H9 (cell line): ENCODE data around the gene MGAT4D. TPM values are rescaled to one million over a fixed set of nuclear protein-coding genes. Genes with fewer than 3 reads are reported as not detected.
A peak's percentile ranks its signal among the peaks of the same experiment; 100 is the strongest.

Experiments
- DNase-seq: peaks from one replicate; pipeline ENCODE4 v3.0.0-alpha.2; 2017
- H2AFZ ChIP-seq: one replicate; pipeline ENCODE4 v1.6.1; 2013; ENCODE audit warnings: mild to moderate bottlenecking, low read length, control low read depth, moderate library complexity
- H2AK5ac ChIP-seq: 2 replicates; pipeline ENCODE4 v1.6.1; 2013; ENCODE audit warnings: low read length, control low read depth, mixed read lengths; ENCODE audit not compliant: insufficient read length
- H2BK120ac ChIP-seq: one replicate; pipeline ENCODE4 v1.6.1; 2013; ENCODE audit warnings: low read depth, mild to moderate bottlenecking, low read length, control low read depth, inconsistent platforms; ENCODE audit not compliant: poor library complexity, severe bottlenecking
- H2BK12ac ChIP-seq: 2 replicates; pipeline ENCODE4 v1.6.1; 2013; ENCODE audit warnings: low read length, control low read depth, mixed read lengths, low read depth; ENCODE audit not compliant: insufficient read length
- H2BK15ac ChIP-seq: 2 replicates; pipeline ENCODE4 v1.6.1; 2013; ENCODE audit warnings: low read depth, low read length, control low read depth
- H2BK20ac ChIP-seq: one replicate; pipeline ENCODE4 v1.6.1; 2013; ENCODE audit warnings: low read depth, mild to moderate bottlenecking, low read length, control low read depth, inconsistent platforms; ENCODE audit not compliant: poor library complexity, severe bottlenecking
- H2BK5ac ChIP-seq: 2 replicates; pipeline ENCODE4 v1.6.1; 2013; ENCODE audit warnings: low read length, control low read depth, mixed read lengths; ENCODE audit not compliant: insufficient read length
- H3K14ac ChIP-seq: 2 replicates; pipeline ENCODE4 v1.6.1; 2013; ENCODE audit warnings: low read length, control low read depth; ENCODE audit not compliant: insufficient read depth
- H3K18ac ChIP-seq: 2 replicates; pipeline ENCODE4 v1.6.1; 2013; ENCODE audit warnings: low read depth, mild to moderate bottlenecking, mixed read lengths, low read length, control low read depth; ENCODE audit not compliant: insufficient read length
- H3K23ac ChIP-seq: 2 replicates; pipeline ENCODE4 v1.6.1; 2013; ENCODE audit warnings: low read length, control low read depth, mixed read lengths, low read depth; ENCODE audit not compliant: insufficient read length
- H3K23me2 ChIP-seq: 2 replicates; pipeline ENCODE4 v1.6.1; 2013; ENCODE audit warnings: low read depth, mild to moderate bottlenecking, mixed read lengths, low read length, control low read depth; ENCODE audit not compliant: insufficient read length, poor library complexity, severe bottlenecking
- H3K27ac ChIP-seq: 2 replicates; pipeline ENCODE4 v1.5.1; 2013; ENCODE audit warnings: low read length, control low read depth, mixed read lengths, low read depth; ENCODE audit not compliant: insufficient read length
- H3K27me3 ChIP-seq: 2 replicates; pipeline ENCODE4 v1.6.1; 2013; ENCODE audit warnings: low read length, control low read depth, inconsistent platforms; ENCODE audit not compliant: insufficient read depth
- H3K4ac ChIP-seq: 2 replicates; pipeline ENCODE4 v1.6.1; 2013; ENCODE audit warnings: low read depth, mild to moderate bottlenecking, control low read depth, inconsistent platforms, low read length, moderate library complexity
- H3K4me1 ChIP-seq: 2 replicates; pipeline ENCODE4 v1.6.1; 2013; ENCODE audit warnings: low read length, control low read depth, inconsistent platforms; ENCODE audit not compliant: insufficient read depth
- H3K4me2 ChIP-seq: 2 replicates; pipeline ENCODE4 v1.6.1; 2013; ENCODE audit warnings: low read length, control low read depth, mixed read lengths; ENCODE audit not compliant: insufficient read length, insufficient read depth
- H3K56ac ChIP-seq: 2 replicates; pipeline ENCODE4 v1.6.1; 2013; ENCODE audit warnings: low read depth, mild to moderate bottlenecking, mixed read lengths, low read length, control low read depth; ENCODE audit not compliant: insufficient read length
- H3K79me1 ChIP-seq: 2 replicates; pipeline ENCODE4 v1.6.1; 2013; ENCODE audit warnings: low read depth, mild to moderate bottlenecking, moderate library complexity, low read length, control low read depth, inconsistent platforms; ENCODE audit not compliant: insufficient read depth, poor library complexity, severe bottlenecking
- H3K79me2 ChIP-seq: 2 replicates; pipeline ENCODE4 v1.6.1; 2013; ENCODE audit warnings: low read length, control low read depth, inconsistent platforms; ENCODE audit not compliant: insufficient read depth
- H3K9ac ChIP-seq: 2 replicates; pipeline ENCODE4 v1.6.1; 2013; ENCODE audit warnings: low read length, control low read depth, mixed read lengths; ENCODE audit not compliant: insufficient read length; ENCODE audit errors: extremely low read depth
- H3K9me3 ChIP-seq: one replicate; pipeline ENCODE4 v1.6.1; 2013; ENCODE audit warnings: low read depth, low read length, inconsistent platforms; ENCODE audit not compliant: control insufficient read depth
- H3T11ph ChIP-seq: one replicate; pipeline ENCODE4 v1.6.1; 2013; ENCODE audit warnings: mild to moderate bottlenecking, low read length, control low read depth, inconsistent platforms
- H4K20me1 ChIP-seq: one replicate; pipeline ENCODE4 v1.6.1; 2013; ENCODE audit not compliant: control insufficient read depth, insufficient read length, insufficient read depth
- H4K5ac ChIP-seq: 2 replicates; pipeline ENCODE4 v1.6.1; 2013; ENCODE audit warnings: low read depth, mild to moderate bottlenecking, mixed read lengths, low read length, control low read depth; ENCODE audit not compliant: insufficient read length
- H4K8ac ChIP-seq: replicated peaks from 2 replicates; pipeline ENCODE4 v1.6.1; 2013; ENCODE audit warnings: low read length, control low read depth, mixed read lengths, low read depth; ENCODE audit not compliant: insufficient read length
- H4K91ac ChIP-seq: 2 replicates; pipeline ENCODE4 v1.6.1; 2013; ENCODE audit warnings: low read depth, mild to moderate bottlenecking, moderate library complexity, mixed read lengths, low read length, control low read depth; ENCODE audit not compliant: insufficient read length
- H3K27ac Mint-ChIP-seq, 3 experiments: 2 replicates in 2 of 3; 3 replicates in 1 of 3; pipeline ENCODE4 v1.8.0; 2020 to 2021; ENCODE audit warnings: mixed read lengths in 3 of 3, mild to moderate bottlenecking in 1 of 3, moderate library complexity in 1 of 3
- H3K27me3 Mint-ChIP-seq: 2 replicates; pipeline ENCODE4 v1.8.0; 2021; ENCODE audit warnings: low read depth, mild to moderate bottlenecking, moderate library complexity, mixed read lengths
- H3K36me3 Mint-ChIP-seq, 3 experiments: 2 replicates in 2 of 3; 3 replicates in 1 of 3; pipeline ENCODE4 v1.8.0; 2020 to 2021; ENCODE audit warnings: low read depth in 3 of 3, mixed read lengths in 3 of 3; ENCODE audit not compliant: insufficient read depth in 1 of 3
- H3K4me1 Mint-ChIP-seq, 2 experiments: 2 replicates each; pipeline ENCODE4 v1.8.0; 2020; ENCODE audit warnings: mixed read lengths in 2 of 2
- H3K4me3 Mint-ChIP-seq, 2 experiments: 2 replicates in 1 of 2; 3 replicates in 1 of 2; pipeline ENCODE4 v1.8.0; 2020 to 2021; ENCODE audit warnings: mild to moderate bottlenecking in 2 of 2, mixed read lengths in 2 of 2, moderate library complexity in 1 of 2
- H3K9me3 Mint-ChIP-seq, 2 experiments: 2 replicates in 1 of 2; 3 replicates in 1 of 2; pipeline ENCODE4 v1.8.0; 2020; ENCODE audit warnings: mild to moderate bottlenecking in 2 of 2, mixed read lengths in 2 of 2, moderate library complexity in 1 of 2
- WGBS: extraction: QIAGEN DNeasy Blood & Tissue Kit; methylation state at CpG from one replicate; pipeline ENCODE4 v1.1.7; 2013; ENCODE audit warnings: missing lambda C conversion rate, low lambda C conversion rate, mixed read lengths; ENCODE audit not compliant: insufficient read length; ENCODE audit errors: extremely low coverage; 5-methylcytosine and 5-hydroxymethylcytosine counted together
- long read RNA-seq: library from polyadenylated mRNA; unstranded; transcript quantifications from one replicate; pipeline ENCODE4 v2.0.0, GENCODE V29; 2020
- total RNA-seq: library from RNA; stranded (reverse); gene quantifications from 2 replicates; pipeline ENCODE4 v1.2.1, GENCODE V29; 2021
- TF ChIP-seq, protein P1 (sequence below): fragments of 200-600 bp; sonication (generic); conservative IDR thresholded peaks from 3 replicates; pipeline ENCODE4 v1.8.0; 2021; ENCODE audit warnings: antibody characterized with exemption, mild to moderate bottlenecking

MGAT4D gene
- not detected in 2 replicates for total RNA-seq
- long read RNA-seq: 0 reads

DNA sequence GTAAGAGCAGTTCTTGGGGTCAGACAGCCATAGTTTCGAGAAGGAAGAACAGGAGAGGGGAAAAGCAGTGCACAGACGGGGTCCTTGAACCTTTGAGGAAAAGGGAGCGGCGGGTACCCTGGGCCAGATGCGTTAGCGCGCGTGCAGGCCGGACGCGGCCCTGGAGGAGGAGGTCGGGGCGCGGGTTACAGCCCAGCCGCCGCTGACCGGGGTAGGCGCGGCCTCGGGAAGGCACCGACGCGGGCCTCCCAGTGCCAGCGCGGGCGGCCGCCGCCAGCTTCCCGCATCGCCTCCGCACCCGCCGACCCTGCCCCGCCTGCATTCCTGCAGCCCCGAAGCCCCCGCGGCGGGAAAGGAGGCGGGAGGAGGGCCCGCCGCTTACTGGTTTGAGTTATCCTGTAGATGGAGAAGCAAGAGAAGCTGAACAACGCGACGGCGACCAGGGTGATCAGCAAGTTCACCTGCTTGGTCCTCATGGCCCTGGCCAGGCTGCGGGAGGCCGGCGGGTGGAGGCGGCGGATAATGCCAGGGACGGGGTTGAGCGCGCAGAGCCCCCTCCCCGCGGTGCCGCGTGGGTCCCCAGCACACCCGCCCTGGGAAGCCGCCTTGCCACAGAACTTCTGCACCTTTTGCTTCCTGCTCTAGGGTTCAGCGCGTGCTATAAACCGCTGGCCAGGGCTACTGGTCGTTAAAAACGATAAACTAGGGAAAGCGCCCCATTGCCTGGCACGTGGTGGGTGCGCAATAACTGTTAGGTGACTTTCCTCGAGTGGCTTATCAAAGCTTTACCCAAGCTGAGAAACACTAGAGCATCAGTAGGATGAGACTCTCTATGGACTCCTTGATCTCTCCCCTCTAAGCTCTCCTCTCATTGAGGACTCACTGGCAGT is at the start of gene MGAT4D:
Gene MGAT4D, minus strand, starts transcription at position 547 of the 890 bp plus-strand sequence. Its CDS starts 71 bp downstream, at position 476.
- H2BK5ac ChIP-seq: no peak within 1 kb of the TSS
- H2BK15ac ChIP-seq: no peak within 1 kb of the TSS
- no peak within 1 kb of the TSS for H2AK5ac ChIP-seq
- peaks cover 68% of the 10 kb centered on the region for H3K27me3 Mint-ChIP-seq
- H3K27me3 ChIP-seq: peaks cover 22% of the 10 kb centered on the region; the same call in 1 of the 2 replicates
- peak within 1 kb of the TSS; percentile 59 to 72 for H3K4me3 Mint-ChIP-seq
- H3K4me1 Mint-ChIP-seq: peaks cover 3 to 4% of the 10 kb centered on the region in 2 experiments; a peak in 3 of 4 replicates
- peak within 1 kb of the TSS; percentile 40 for H3K18ac ChIP-seq
- no peaks in the 10 kb centered on the region for H3K79me2 ChIP-seq
- H3K4ac ChIP-seq: no peak within 1 kb of the TSS
- peak within 1 kb of the TSS; percentile 78 for H3K14ac ChIP-seq
- peak within 1 kb of the TSS; percentile 59 for H3K9ac ChIP-seq
- DNase-seq: peak; percentile 60
- H2AFZ ChIP-seq: peak within 1 kb of the TSS; percentile 85
- no peak within 1 kb of the TSS for H4K5ac ChIP-seq
- H2BK12ac ChIP-seq: no peak within 1 kb of the TSS
- TF ChIP-seq, protein P1, sequence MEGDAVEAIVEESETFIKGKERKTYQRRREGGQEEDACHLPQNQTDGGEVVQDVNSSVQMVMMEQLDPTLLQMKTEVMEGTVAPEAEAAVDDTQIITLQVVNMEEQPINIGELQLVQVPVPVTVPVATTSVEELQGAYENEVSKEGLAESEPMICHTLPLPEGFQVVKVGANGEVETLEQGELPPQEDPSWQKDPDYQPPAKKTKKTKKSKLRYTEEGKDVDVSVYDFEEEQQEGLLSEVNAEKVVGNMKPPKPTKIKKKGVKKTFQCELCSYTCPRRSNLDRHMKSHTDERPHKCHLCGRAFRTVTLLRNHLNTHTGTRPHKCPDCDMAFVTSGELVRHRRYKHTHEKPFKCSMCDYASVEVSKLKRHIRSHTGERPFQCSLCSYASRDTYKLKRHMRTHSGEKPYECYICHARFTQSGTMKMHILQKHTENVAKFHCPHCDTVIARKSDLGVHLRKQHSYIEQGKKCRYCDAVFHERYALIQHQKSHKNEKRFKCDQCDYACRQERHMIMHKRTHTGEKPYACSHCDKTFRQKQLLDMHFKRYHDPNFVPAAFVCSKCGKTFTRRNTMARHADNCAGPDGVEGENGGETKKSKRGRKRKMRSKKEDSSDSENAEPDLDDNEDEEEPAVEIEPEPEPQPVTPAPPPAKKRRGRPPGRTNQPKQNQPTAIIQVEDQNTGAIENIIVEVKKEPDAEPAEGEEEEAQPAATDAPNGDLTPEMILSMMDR: no peak
- H3K27ac Mint-ChIP-seq: no peak within 1 kb of the TSS; a peak in 1 of 7 replicates
- H3K36me3 Mint-ChIP-seq: no peaks in the 10 kb centered on the region; a peak in 1 of 7 replicates
- H3K9me3 ChIP-seq: no peaks in the 10 kb centered on the region
- peak within 1 kb of the TSS; percentile 72 for H3K4me2 ChIP-seq
- H3K23ac ChIP-seq: no peak within 1 kb of the TSS
- H2BK120ac ChIP-seq: no peak within 1 kb of the TSS
- H3K9me3 Mint-ChIP-seq: no peaks in the 10 kb centered on the region; a peak in 1 of 5 replicates
- no peak within 1 kb of the TSS for H2BK20ac ChIP-seq
- no peak within 1 kb of the TSS for H4K91ac ChIP-seq
- no peak within 1 kb of the TSS for H3K27ac ChIP-seq
- no peak within 1 kb of the TSS for H3K56ac ChIP-seq
- no CpG with 5 or more reads among the region's 68 CpGs for WGBS
- no peaks in the 10 kb centered on the region for H3K79me1 ChIP-seq
- H4K8ac ChIP-seq: no peak within 1 kb of the TSS
- H3K23me2 ChIP-seq: peaks cover 9% of the 10 kb centered on the region
- H4K20me1 ChIP-seq: no peaks in the 10 kb centered on the region
- H3K4me1 ChIP-seq: no peaks in the 10 kb centered on the region
- H3T11ph ChIP-seq: no peak within 1 kb of the TSS
